Mesendoderm (in vitro differentiated cells): ENCODE measurements around the gene ARMC5.

Source experiments
- DNase-seq: peaks from one replicate; pipeline ENCODE4 v3.0.0; 2013
- H2AK5ac ChIP-seq: 2 replicates; pipeline ENCODE4 v1.6.1; 2013; ENCODE audit warnings: low read length, inconsistent platforms
- H2BK120ac ChIP-seq: 2 replicates; pipeline ENCODE4 v1.6.1; 2013; ENCODE audit warnings: low read depth, mild to moderate bottlenecking, low read length, moderate library complexity, mixed read lengths
- H2BK15ac ChIP-seq: replicated peaks from 2 replicates; pipeline ENCODE4 v1.6.1; 2013; ENCODE audit warnings: low read depth, mild to moderate bottlenecking, moderate library complexity
- H2BK5ac ChIP-seq: 2 replicates; pipeline ENCODE4 v1.6.1; 2013; ENCODE audit warnings: low read length, inconsistent platforms
- H3K18ac ChIP-seq: 2 replicates; pipeline ENCODE4 v1.6.1; 2013; ENCODE audit warnings: mild to moderate bottlenecking, low read length, mixed read lengths
- H3K23ac ChIP-seq: one replicate; pipeline ENCODE4 v1.6.1; 2013; ENCODE audit warnings: low read length
- H3K27ac ChIP-seq: 2 replicates; pipeline ENCODE4 v1.5.1; 2013; ENCODE audit warnings: low read depth, mild to moderate bottlenecking, inconsistent platforms, low read length, moderate library complexity
- H3K27me3 ChIP-seq: 2 replicates; pipeline ENCODE4 v1.6.1; 2013; ENCODE audit warnings: low read length, control low read depth, mild to moderate bottlenecking, inconsistent platforms; ENCODE audit not compliant: insufficient read depth, poor library complexity
- H3K36me3 ChIP-seq: 2 replicates; pipeline ENCODE4 v1.6.1; 2013; ENCODE audit warnings: low read length, inconsistent platforms; ENCODE audit not compliant: control insufficient read depth, insufficient read depth
- H3K4ac ChIP-seq: one replicate; pipeline ENCODE4 v1.6.1; 2013; ENCODE audit warnings: low read depth, mild to moderate bottlenecking, low read length, moderate library complexity
- H3K4me1 ChIP-seq: 2 replicates; pipeline ENCODE4 v1.6.1; 2013; ENCODE audit warnings: low read depth, low read length, inconsistent platforms; ENCODE audit not compliant: control insufficient read depth
- H3K4me2 ChIP-seq: 2 replicates; pipeline ENCODE4 v1.6.1; 2013; ENCODE audit warnings: low read length
- H3K4me3 ChIP-seq: 2 replicates; pipeline ENCODE4 v1.5.1; 2013; ENCODE audit warnings: mild to moderate bottlenecking, low read length
- H3K56ac ChIP-seq: one replicate; pipeline ENCODE4 v1.6.1; 2013; ENCODE audit warnings: low read length
- H3K79me1 ChIP-seq: 2 replicates; pipeline ENCODE4 v1.6.1; 2013; ENCODE audit warnings: low read length, inconsistent platforms
- H3K79me2 ChIP-seq: 2 replicates; pipeline ENCODE4 v1.6.1; 2013; ENCODE audit warnings: mild to moderate bottlenecking, low read length; ENCODE audit not compliant: control insufficient read depth, insufficient read depth
- H3K9ac ChIP-seq: 2 replicates; pipeline ENCODE4 v1.6.1; 2013; ENCODE audit warnings: low read length, inconsistent platforms
- H4K5ac ChIP-seq: one replicate; pipeline ENCODE4 v1.6.1; 2013; ENCODE audit warnings: low read length
- H4K8ac ChIP-seq: one replicate; pipeline ENCODE4 v1.6.1; 2013; ENCODE audit warnings: low read depth, mild to moderate bottlenecking, control low read depth, low read length, moderate library complexity
- WGBS: extraction: QIAGEN DNeasy Blood & Tissue Kit; methylation state at CpG from one replicate; pipeline ENCODE4 v1.1.7; 2013; ENCODE audit warnings: low lambda C conversion rate, missing lambda C conversion rate; ENCODE audit not compliant: insufficient coverage; ENCODE audit errors: extremely low coverage; 5-methylcytosine and 5-hydroxymethylcytosine counted together

ARMC5 gene

GRCh38 chr16:31485571-31485970 lies 26.3 kb downstream of the ARMC5 start:
- H2BK120ac ChIP-seq = no peak overlapping the region
- H3K4ac ChIP-seq = no peak overlapping the region
- H3K79me1 ChIP-seq = no peaks in the 10 kb centered on the region
- H3K18ac ChIP-seq = no peak overlapping the region
- H3K9ac ChIP-seq = no peak overlapping the region
- H4K5ac ChIP-seq = no peak overlapping the region
- H3K27me3 ChIP-seq = peaks cover 12% of the 10 kb centered on the region
- no peak overlapping the region for H3K4me3 ChIP-seq
- no CpG with 5 or more reads among the region's 17 CpGs for WGBS
- H2BK5ac ChIP-seq = no peak overlapping the region
- H3K23ac ChIP-seq = no peak overlapping the region
- no peak for DNase-seq
- no peak overlapping the region for H4K8ac ChIP-seq
- H2AK5ac ChIP-seq = no peak overlapping the region
- H3K36me3 ChIP-seq = no peaks in the 10 kb centered on the region
- no peak overlapping the region for H3K4me2 ChIP-seq
- H3K4me1 ChIP-seq = no peaks in the 10 kb centered on the region
- H2BK15ac ChIP-seq = no peak overlapping the region
- no peak overlapping the region for H3K56ac ChIP-seq
- H3K27ac ChIP-seq = no peak overlapping the region
- no peaks in the 10 kb centered on the region for H3K79me2 ChIP-seq

- Histone ChIP-seq H3K27me3 (peaks cover 12% of the 10 kb centered on the region), H2BK120ac (no peak overlapping the region), H2BK5ac (no peak overlapping the region), H3K23ac (no peak overlapping the region), H3K4me3 (no peak overlapping the region), H3K56ac (no peak overlapping the region), H3K4me1 (no peaks in the 10 kb centered on the region), H4K5ac (no peak overlapping the region), H3K18ac (no peak overlapping the region), H3K27ac (no peak overlapping the region), H3K4me2 (no peak overlapping the region), H3K79me1 (no peaks in the 10 kb centered on the region), H3K4ac (no peak overlapping the region), H2BK15ac (no peak overlapping the region), H3K36me3 (no peaks in the 10 kb centered on the region), H2AK5ac (no peak overlapping the region), H3K9ac (no peak overlapping the region), H4K8ac (no peak overlapping the region), H3K79me2 (no peaks in the 10 kb centered on the region)
- no peak for DNase-seq
- WGBS = no CpG with 5 or more reads among the region's 5 CpGs
These were observed 26.7 kb downstream of the ARMC5 start for GRCh38 chr16:31486045-31486444.

DNA sequence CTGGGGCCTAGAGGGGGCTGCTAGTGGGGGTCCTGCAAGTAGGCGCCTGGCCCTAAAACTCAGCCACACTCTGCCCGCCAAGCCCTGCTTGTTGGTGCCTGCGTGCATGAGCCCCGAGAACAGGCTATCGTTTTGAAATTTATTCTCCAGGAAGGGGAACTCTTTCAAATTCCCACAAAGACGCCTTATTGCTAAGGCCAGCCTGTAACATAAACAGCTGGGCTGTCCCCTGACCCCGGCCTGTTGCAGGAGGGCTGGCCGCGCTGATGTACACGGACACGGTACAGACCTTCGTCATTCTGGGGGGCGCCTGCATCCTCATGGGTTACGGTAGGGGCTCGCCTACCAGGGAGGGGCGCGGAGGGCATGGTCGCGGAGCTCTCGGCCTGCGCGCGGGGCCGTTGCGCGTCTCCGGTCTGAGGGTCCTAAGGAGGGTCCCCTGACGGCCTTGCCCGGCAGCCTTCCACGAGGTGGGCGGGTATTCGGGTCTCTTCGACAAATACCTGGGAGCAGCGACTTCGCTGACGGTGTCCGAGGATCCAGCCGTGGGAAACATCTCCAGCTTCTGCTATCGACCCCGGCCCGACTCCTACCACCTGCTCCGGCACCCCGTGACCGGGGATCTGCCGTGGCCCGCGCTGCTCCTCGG lies 27.9 kb downstream of the ARMC5 start:
- H3K27me3 ChIP-seq = peaks cover 12% of the 10 kb centered on the region
- H3K36me3 ChIP-seq = no peaks in the 10 kb centered on the region
- H3K56ac ChIP-seq = peak overlapping the region; percentile 30

DNA sequence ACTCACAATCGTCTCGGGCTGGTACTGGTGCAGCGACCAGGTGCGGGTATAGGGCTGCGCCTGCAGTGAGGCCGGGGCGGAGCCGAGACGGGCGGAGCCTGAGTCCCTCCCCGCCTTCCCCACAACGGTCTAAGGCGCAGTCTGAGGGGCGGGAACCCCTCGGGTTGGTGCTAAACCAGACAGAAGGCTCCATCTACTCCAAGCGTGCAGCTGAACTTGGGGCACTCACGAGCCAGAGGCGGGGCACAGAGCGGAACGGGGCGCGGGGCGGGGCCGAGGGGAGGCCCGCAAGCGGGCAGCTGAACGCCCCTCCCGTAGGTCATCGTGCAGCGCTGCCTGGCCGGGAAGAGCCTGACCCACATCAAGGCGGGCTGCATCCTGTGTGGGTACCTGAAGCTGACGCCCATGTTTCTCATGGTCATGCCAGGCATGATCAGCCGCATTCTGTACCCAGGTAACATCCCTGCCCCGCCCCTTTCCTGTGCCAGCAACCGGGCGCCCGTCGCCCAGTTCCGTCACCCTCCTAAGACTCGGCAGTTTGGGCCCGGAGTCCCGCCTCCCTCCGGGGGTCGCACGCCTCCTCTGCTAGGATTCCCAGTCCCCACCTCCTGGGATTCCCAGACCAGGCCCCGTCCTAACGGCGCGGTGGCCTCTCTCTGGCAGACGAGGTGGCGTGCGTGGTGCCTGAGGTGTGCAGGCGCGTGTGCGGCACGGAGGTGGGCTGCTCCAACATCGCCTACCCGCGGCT lies 28.6 kb downstream of the ARMC5 start:
- no peak overlapping the region for H2BK120ac ChIP-seq
- H3K9ac ChIP-seq = peak overlapping the region; percentile 47
- no peaks in the 10 kb centered on the region for H3K36me3 ChIP-seq
- H3K4ac ChIP-seq = no peak overlapping the region
- no peaks in the 10 kb centered on the region for H3K4me1 ChIP-seq
- H3K27me3 ChIP-seq = peaks cover 12% of the 10 kb centered on the region
- peak; percentile 53 for DNase-seq
- H3K18ac ChIP-seq = no peak overlapping the region
- no peak overlapping the region for H2AK5ac ChIP-seq
- H3K4me3 ChIP-seq = peak overlapping the region; percentile 4
- H3K79me1 ChIP-seq = no peaks in the 10 kb centered on the region
- no CpG with 5 or more reads among the region's 60 CpGs for WGBS
- peak overlapping the region; percentile 42 for H3K56ac ChIP-seq
- H3K79me2 ChIP-seq = no peaks in the 10 kb centered on the region
- H3K4me2 ChIP-seq = peak overlapping the region; percentile 85
- H3K27ac ChIP-seq = no peak overlapping the region
- no peak overlapping the region for H2BK5ac ChIP-seq
- no peak overlapping the region for H4K8ac ChIP-seq
- H4K5ac ChIP-seq = no peak overlapping the region
- H2BK15ac ChIP-seq = no peak overlapping the region
- no peak overlapping the region for H3K23ac ChIP-seq

More for the DNA sequence above, 27.9 kb downstream of the ARMC5 start:
- H2BK120ac ChIP-seq = no peak overlapping the region
- no peak for DNase-seq
- no peak overlapping the region for H3K18ac ChIP-seq
- H2BK15ac ChIP-seq = no peak overlapping the region
- no peak overlapping the region for H2BK5ac ChIP-seq
- H3K79me2 ChIP-seq = no peaks in the 10 kb centered on the region
- H3K4me1 ChIP-seq = no peaks in the 10 kb centered on the region
- no peak overlapping the region for H3K27ac ChIP-seq
- H3K79me1 ChIP-seq = no peaks in the 10 kb centered on the region
- H3K4ac ChIP-seq = no peak overlapping the region
- H3K4me2 ChIP-seq = peak overlapping the region; percentile 85
- WGBS = no CpG with 5 or more reads among the region's 48 CpGs
- H3K23ac ChIP-seq = no peak overlapping the region
- no peak overlapping the region for H4K8ac ChIP-seq
- no peak overlapping the region for H2AK5ac ChIP-seq
- H3K9ac ChIP-seq = no peak overlapping the region
- H4K5ac ChIP-seq = no peak overlapping the region
- no peak overlapping the region for H3K4me3 ChIP-seq

DNA sequence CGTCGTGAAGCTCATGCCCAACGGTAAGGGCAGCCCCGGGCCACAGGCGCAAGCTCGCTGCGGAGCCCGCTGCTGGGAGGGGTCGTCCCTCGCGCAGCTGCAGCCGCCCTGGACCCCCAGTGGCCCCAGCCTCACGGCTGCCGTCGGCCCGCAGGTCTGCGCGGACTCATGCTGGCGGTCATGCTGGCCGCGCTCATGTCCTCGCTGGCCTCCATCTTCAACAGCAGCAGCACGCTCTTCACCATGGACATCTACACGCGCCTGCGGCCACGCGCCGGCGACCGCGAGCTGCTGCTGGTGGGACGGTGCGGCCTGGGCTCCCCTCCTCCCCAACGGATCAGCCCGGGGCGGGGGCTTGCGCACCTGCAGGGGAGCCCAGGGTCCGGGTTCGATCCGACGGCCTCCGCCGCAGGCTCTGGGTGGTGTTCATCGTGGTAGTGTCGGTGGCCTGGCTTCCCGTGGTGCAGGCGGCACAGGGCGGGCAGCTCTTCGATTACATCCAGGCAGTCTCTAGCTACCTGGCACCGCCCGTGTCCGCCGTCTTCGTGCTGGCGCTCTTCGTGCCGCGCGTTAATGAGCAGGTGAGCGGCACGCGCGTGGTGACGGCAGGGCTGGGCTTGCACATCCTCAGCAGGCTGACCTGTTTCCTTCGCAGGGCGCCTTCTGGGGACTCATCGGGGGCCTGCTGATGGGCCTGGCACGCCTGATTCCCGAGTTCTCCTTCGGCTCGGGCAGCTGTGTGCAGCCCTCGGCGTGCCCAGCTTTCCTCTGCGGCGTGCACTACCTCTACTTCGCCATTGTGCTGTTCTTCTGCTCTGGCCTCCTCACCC lies 29.4 kb downstream of the ARMC5 start:
- peaks cover 12% of the 10 kb centered on the region for H3K27me3 ChIP-seq
- no CpG with 5 or more reads among the region's 77 CpGs for WGBS
- no peaks in the 10 kb centered on the region for H3K36me3 ChIP-seq
- H4K5ac ChIP-seq = no peak overlapping the region
- H3K9ac ChIP-seq = peak overlapping the region; percentile 47
- H3K4me3 ChIP-seq = no peak overlapping the region
- no peak overlapping the region for H2AK5ac ChIP-seq
- H3K4ac ChIP-seq = no peak overlapping the region
- peak overlapping the region; percentile 42 for H3K56ac ChIP-seq
- no peaks in the 10 kb centered on the region for H3K79me2 ChIP-seq
- H4K8ac ChIP-seq = no peak overlapping the region
- H2BK120ac ChIP-seq = no peak overlapping the region
- DNase-seq = peak; percentile 24
- no peak overlapping the region for H3K27ac ChIP-seq
- H3K4me2 ChIP-seq = peak overlapping the region; percentile 85
- H3K18ac ChIP-seq = no peak overlapping the region
- H2BK5ac ChIP-seq = no peak overlapping the region
- no peak overlapping the region for H2BK15ac ChIP-seq
- no peak overlapping the region for H3K23ac ChIP-seq
- no peaks in the 10 kb centered on the region for H3K4me1 ChIP-seq
- H3K79me1 ChIP-seq = no peaks in the 10 kb centered on the region
